Stimulated activated CD4-positive, alpha-beta T cell treated with anti-CD3 and anti-CD28 coated beads, Interleukin-12 subunit alpha, Interleukin-12 subunit beta, amount 100 ng/mL, for 24 hours (primary cell): ENCODE data around the gene IDH3A.

Experiments used
- DNase-seq, 2 experiments: peaks; one replicate each; pipeline ENCODE4 v3.0.0-alpha.2; 2020; ENCODE audit warnings: low read depth in 2 of 2

IDH3A gene

GRCh38 chr15:78149068-78149804 lies at the start of gene IDH3A:
TSS of gene IDH3A (plus strand) at chr15:78149362. CDS start at chr15:78149404, 42 bp downstream.
- peak; percentile 99 to 100 for DNase-seq

- DNase-seq: no peak
These were observed 48.3 kb upstream of the IDH3A start for GRCh38 chr15:78100886-78101285.

GRCh38 chr15:78101423-78102105 lies 47.6 kb upstream of the IDH3A start:
- no peak for DNase-seq

GRCh38 chr15:78102211-78102610 lies 47.0 kb upstream of the IDH3A start:
- no peak for DNase-seq

- no peak for DNase-seq
These were observed 46.4 kb upstream of the IDH3A start for GRCh38 chr15:78102741-78103140.

GRCh38 chr15:78103406-78104118 lies 45.6 kb upstream of the IDH3A start:
- peak; percentile 17 to 42 for DNase-seq

GRCh38 chr15:78104119-78104479 lies 45.1 kb upstream of the IDH3A start:
- DNase-seq: no peak

GRCh38 chr15:78104566-78105475 lies 44.3 kb upstream of the IDH3A start:
- DNase-seq: no peak

- no peak for DNase-seq
These were observed 43.5 kb upstream of the IDH3A start for GRCh38 chr15:78105476-78106241.

- no peak for DNase-seq
These were observed 41.7 kb upstream of the IDH3A start for GRCh38 chr15:78107471-78107870.

GRCh38 chr15:78108300-78109084 lies 40.7 kb upstream of the IDH3A start:
- DNase-seq: peak; percentile 64 to 76

GRCh38 chr15:78109156-78109555 lies 40.0 kb upstream of the IDH3A start:
- no peak for DNase-seq

- DNase-seq: no peak
These were observed 39.1 kb upstream of the IDH3A start for GRCh38 chr15:78110096-78110495.

- no peak for DNase-seq
These were observed 38.2 kb upstream of the IDH3A start for GRCh38 chr15:78110916-78111475.

GRCh38 chr15:78111788-78112187 lies 37.4 kb upstream of the IDH3A start:
- no peak for DNase-seq

- no peak for DNase-seq
These were observed 36.6 kb upstream of the IDH3A start for GRCh38 chr15:78112551-78112950.

- no peak for DNase-seq
These were observed 28.6 kb upstream of the IDH3A start for GRCh38 chr15:78120523-78120922.

GRCh38 chr15:78125267-78125666 lies 23.9 kb upstream of the IDH3A start:
- DNase-seq: no peak

GRCh38 chr15:78127882-78128281 lies 21.3 kb upstream of the IDH3A start:
- no peak for DNase-seq
